Measurements from ENCODE around the gene IL33. TPM values are rescaled to one million over a fixed set of nuclear protein-coding genes. Genes with fewer than 3 reads are reported as not detected.
A peak's percentile ranks its signal among the peaks of the same experiment; 100 is the strongest.

IL33 gene
- polyA plus RNA-seq, 1 experiment, result not detected

DNA sequence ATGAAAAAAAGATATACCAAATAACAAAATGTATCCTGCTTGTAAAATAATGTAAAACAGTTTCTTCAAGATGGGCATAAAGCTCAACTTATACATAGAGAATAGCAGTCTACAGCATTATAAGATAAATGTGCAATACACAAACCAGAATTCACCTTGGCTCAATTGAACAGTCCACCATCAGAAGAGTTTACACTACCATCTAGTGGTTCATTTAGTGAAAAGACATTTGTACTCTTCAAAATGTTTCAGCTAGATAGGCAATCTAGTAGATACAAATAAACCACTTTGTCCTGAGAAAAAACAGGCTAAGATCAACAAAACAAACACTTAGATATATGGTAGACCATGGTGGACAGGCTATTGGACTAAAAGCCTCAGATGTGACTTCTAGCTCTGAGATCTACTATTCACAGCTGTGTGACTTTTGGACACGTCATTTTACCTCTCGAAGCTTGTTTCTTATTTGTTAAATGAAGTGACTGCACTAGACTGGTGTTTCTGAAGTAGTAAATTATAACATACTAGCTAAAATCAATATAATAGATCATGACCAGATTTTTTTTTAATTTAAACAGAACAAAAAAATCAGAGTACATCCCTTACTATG lies 90.5 kb downstream of the IL33 start:
- TF ChIP-seq, protein P1, sequence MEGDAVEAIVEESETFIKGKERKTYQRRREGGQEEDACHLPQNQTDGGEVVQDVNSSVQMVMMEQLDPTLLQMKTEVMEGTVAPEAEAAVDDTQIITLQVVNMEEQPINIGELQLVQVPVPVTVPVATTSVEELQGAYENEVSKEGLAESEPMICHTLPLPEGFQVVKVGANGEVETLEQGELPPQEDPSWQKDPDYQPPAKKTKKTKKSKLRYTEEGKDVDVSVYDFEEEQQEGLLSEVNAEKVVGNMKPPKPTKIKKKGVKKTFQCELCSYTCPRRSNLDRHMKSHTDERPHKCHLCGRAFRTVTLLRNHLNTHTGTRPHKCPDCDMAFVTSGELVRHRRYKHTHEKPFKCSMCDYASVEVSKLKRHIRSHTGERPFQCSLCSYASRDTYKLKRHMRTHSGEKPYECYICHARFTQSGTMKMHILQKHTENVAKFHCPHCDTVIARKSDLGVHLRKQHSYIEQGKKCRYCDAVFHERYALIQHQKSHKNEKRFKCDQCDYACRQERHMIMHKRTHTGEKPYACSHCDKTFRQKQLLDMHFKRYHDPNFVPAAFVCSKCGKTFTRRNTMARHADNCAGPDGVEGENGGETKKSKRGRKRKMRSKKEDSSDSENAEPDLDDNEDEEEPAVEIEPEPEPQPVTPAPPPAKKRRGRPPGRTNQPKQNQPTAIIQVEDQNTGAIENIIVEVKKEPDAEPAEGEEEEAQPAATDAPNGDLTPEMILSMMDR (IDR thresholded peaks at IDR 0.05; ENCODE audit: insufficient read depth, low read depth, low read length), result peak; percentile 42
- DNase-seq (ENCODE audit: low read depth), result no peak
- no peaks in the 10 kb centered on the region for H3K36me3 ChIP-seq (ENCODE audit: control insufficient read depth, insufficient read depth, low read length)
- no peak overlapping the region for H3K4me3 ChIP-seq (ENCODE audit: low read depth, low read length)
- CTCF ChIA-PET, result interaction anchor here (0.6 to 6.1 kb wide), 27 partner anchors 9 to 507 kb away, joined by 3 to 91 read pairs (median 4); partner anchors contain the start of genes IL33 and TPD52L3
- POLR2A ChIA-PET, result interaction anchor here (0.8 kb wide), 1 partner anchor 252 kb away, joined by 3 read pairs; no protein-coding TSS in a partner anchor
- no peaks in the 10 kb centered on the region for H3K27me3 ChIP-seq (ENCODE audit: control insufficient read depth, insufficient read depth, low read length)

Other genes starting within 250 kb of the IL33 start
- gene RANBP6, start 200.2 kb upstream of the IL33 start, polyA plus RNA-seq (2011; rRNA removed), result 4.9 and 10.7 TPM in 2 replicates
- not detected in 2 replicates for gene TPD52L3, start 112.6 kb downstream of the IL33 start, polyA plus RNA-seq (2011; rRNA removed)
- gene UHRF2, start 197.4 kb downstream of the IL33 start, polyA plus RNA-seq (2011; rRNA removed), result 31.1 and 49.8 TPM in 2 replicates